KMS-11 (cell line): ENCODE data around the gene PAQR8.
A peak's percentile ranks its signal among the peaks of the same experiment; 100 is the strongest.

Experiments used
- H2AFZ ChIP-seq: fragments of 200-600 bp; sonication (generic); 2 replicates; pipeline ENCODE4 v1.6.1; 2016; ENCODE audit warnings: antibody characterized with exemption, mixed run types, low read depth
- H3K27ac ChIP-seq: fragments of 200-600 bp; sonication (generic); 2 replicates; pipeline ENCODE4 v1.6.1; 2016; ENCODE audit warnings: mild to moderate bottlenecking, mixed run types
- H3K27me3 ChIP-seq: fragments of 200-600 bp; sonication (generic); 2 replicates; pipeline ENCODE4 v1.6.1; 2017; ENCODE audit warnings: mild to moderate bottlenecking, low read depth, mixed run types, moderate library complexity; ENCODE audit not compliant: insufficient read depth
- H3K36me3 ChIP-seq: fragments of 200-600 bp; sonication (generic); 2 replicates; pipeline ENCODE4 v1.6.1; 2017; ENCODE audit warnings: mild to moderate bottlenecking, mixed run types; ENCODE audit not compliant: insufficient read depth
- H3K4me1 ChIP-seq: fragments of 200-600 bp; sonication (generic); 2 replicates; pipeline ENCODE4 v1.6.1; 2016; ENCODE audit warnings: mild to moderate bottlenecking, low read depth, mixed run types; ENCODE audit not compliant: poor library complexity, severe bottlenecking
- H3K4me2 ChIP-seq: fragments of 200-600 bp; sonication (generic); 2 replicates; pipeline ENCODE4 v1.7.0; 2016; ENCODE audit warnings: mild to moderate bottlenecking, mixed run types
- H3K4me3 ChIP-seq: fragments of 200-600 bp; sonication (generic); IDR thresholded peaks from 2 replicates; pipeline ENCODE4 v1.6.1; 2017; ENCODE audit warnings: low read depth, low read length, mixed read lengths; ENCODE audit not compliant: insufficient read depth
- H3K79me2 ChIP-seq: fragments of 200-600 bp; sonication (generic); 2 replicates; pipeline ENCODE4 v1.6.1; 2016; ENCODE audit warnings: low read depth, mixed run types; ENCODE audit not compliant: insufficient read depth
- H3K9ac ChIP-seq: fragments of 200-600 bp; sonication (generic); 2 replicates; pipeline ENCODE4 v1.6.1; 2016; ENCODE audit warnings: mild to moderate bottlenecking, mixed run types
- H4K20me1 ChIP-seq: fragments of 200-600 bp; sonication (generic); 2 replicates; pipeline ENCODE4 v1.6.1; 2016; ENCODE audit warnings: mild to moderate bottlenecking, mixed run types; ENCODE audit not compliant: insufficient read depth
- CTCF ChIP-seq: fragments of 200-600 bp; sonication (generic); conservative IDR thresholded peaks from 2 replicates; pipeline ENCODE4 v1.6.1; 2017; ENCODE audit warnings: low read depth, mild to moderate bottlenecking, antibody characterized with exemption, low read length, moderate library complexity, mixed read lengths

The PAQR8 gene

DNA sequence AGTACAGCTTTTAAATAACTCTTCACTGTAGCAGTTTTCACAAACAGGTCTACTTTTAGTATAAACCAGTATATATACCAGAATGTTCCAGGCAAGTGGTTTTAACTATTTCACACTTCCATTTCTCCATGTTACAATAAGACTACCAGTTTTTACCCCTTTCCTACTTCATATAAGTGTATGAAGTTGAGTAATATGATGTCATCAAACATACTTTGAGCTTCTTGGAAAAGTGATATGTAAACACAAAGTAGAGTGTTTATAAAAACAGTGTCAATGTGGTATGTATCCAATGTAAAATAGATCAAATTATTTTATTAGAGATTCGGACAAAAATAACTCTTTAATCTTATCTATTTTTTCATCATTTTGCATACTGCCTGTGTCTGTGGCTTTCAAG is 2.5 kb upstream of the PAQR8 start:
- Histone ChIP-seq H2AFZ (no peak overlapping the region), H3K4me1 (peaks cover 7% of the 10 kb centered on the region), H3K79me2 (no peaks in the 10 kb centered on the region; the same call in 1 of the 2 replicates), H3K4me2 (no peak overlapping the region), H3K9ac (no peak overlapping the region), H3K27ac (no peak overlapping the region), H3K36me3 (no peaks in the 10 kb centered on the region), H3K4me3 (no peak overlapping the region), H3K27me3 (no peaks in the 10 kb centered on the region), H4K20me1 (no peaks in the 10 kb centered on the region)
- no peak for TF ChIP-seq CTCF

DNA sequence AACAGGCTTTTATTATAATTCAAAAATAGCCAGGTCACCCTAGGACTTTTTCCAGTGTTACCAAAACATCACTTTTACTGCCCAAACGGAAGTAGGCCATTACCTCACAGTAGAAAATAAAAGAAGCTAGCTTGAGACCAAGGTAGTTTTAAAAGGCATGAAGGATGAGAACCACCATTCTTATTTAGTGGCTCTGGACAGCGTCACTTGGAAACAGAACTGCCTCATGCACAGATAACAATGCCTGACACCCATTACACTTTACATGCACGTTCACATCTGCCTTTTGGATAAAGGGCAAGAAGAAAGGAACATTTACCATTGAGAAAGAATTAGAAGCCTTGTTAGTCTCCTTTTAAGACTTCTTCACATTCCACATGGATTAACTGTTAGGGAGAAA is 1.9 kb upstream of the PAQR8 start:
- Histone ChIP-seq H3K27me3 (no peaks in the 10 kb centered on the region), H3K27ac (no peak overlapping the region), H3K79me2 (no peaks in the 10 kb centered on the region; the same call in 1 of the 2 replicates), H3K4me2 (no peak overlapping the region), H3K9ac (no peak overlapping the region), H4K20me1 (no peaks in the 10 kb centered on the region), H3K4me3 (no peak overlapping the region), H3K4me1 (peaks cover 7% of the 10 kb centered on the region), H2AFZ (no peak overlapping the region), H3K36me3 (no peaks in the 10 kb centered on the region)
- TF ChIP-seq CTCF, result no peak

GRCh38 chr6:52360601-52361413 is 1.1 kb upstream of the PAQR8 start:
- Histone ChIP-seq H3K4me3 (no peak overlapping the region), H3K4me1 (peaks cover 7% of the 10 kb centered on the region), H3K79me2 (no peaks in the 10 kb centered on the region; the same call in 1 of the 2 replicates), H3K36me3 (no peaks in the 10 kb centered on the region), H3K4me2 (peak overlapping the region; percentile 76), H4K20me1 (no peaks in the 10 kb centered on the region), H3K27me3 (no peaks in the 10 kb centered on the region), H3K9ac (no peak overlapping the region), H2AFZ (peak overlapping the region; percentile 96), H3K27ac (no peak overlapping the region)
- no peak for TF ChIP-seq CTCF

- Histone ChIP-seq H2AFZ (peak overlapping the region; percentile 96), H3K4me3 (no peak overlapping the region), H3K9ac (peak overlapping the region; percentile 13; the same call in 1 of the 2 replicates), H3K4me1 (peaks cover 7% of the 10 kb centered on the region), H4K20me1 (no peaks in the 10 kb centered on the region), H3K27me3 (no peaks in the 10 kb centered on the region), H3K4me2 (peak overlapping the region; percentile 76), H3K27ac (no peak overlapping the region), H3K79me2 (no peaks in the 10 kb centered on the region; the same call in 1 of the 2 replicates), H3K36me3 (no peaks in the 10 kb centered on the region)
- TF ChIP-seq CTCF, result no peak
Observed at GRCh38 chr6:52361414-52361944, 472 bp upstream of the PAQR8 start.
